SK-MEL-5 (cell line): ENCODE results near the gene TMEM222. TPM values are rescaled to one million over a fixed set of nuclear protein-coding genes. Genes with fewer than 3 reads are reported as not detected.
"Not testable (repeated sequence)": the region's sequence is repeated elsewhere in the genome, so short reads cannot be mapped to it uniquely, and the experiment has no call there.

Experiments used
- DNase-seq: peaks from one replicate; pipeline ENCODE4 v3.0.0-alpha.2; 2016; ENCODE audit warnings: low read depth, low spot score
- in situ Hi-C: cut with HindIII; loops from 2 replicates; pipeline ENCODE4 v1.10.0; 2016; ENCODE audit warnings: low sequenced_read_pairs, high pct_unique_total_duplicates, low pct_unique_long_range_greater_than_20kb
- small RNA-seq, 2 experiments: library from RNA; depleted of rRNA; stranded (forward); fragments of <200 nt; gene quantifications; one replicate each; pipeline ENCODE3, GENCODE V24; 2014
- total RNA-seq: library from RNA; depleted of rRNA; stranded (reverse); fragments of >200 nt; shearing (Covaris generic); gene quantifications from 2 replicates; pipeline ENCODE4 v1.2.3, GENCODE V29; 2014; rRNA removed

The TMEM222 gene
- total RNA-seq, 1 experiment from 2014 or later: 38.0 TPM

GRCh38 chr1:27381969-27382762, 60.2 kb downstream of the TMEM222 start:
- no peak for DNase-seq
- in situ Hi-C loops: no loop called here

GRCh38 chr1:27383039-27383605, 61.2 kb downstream of the TMEM222 start, which contains the start of gene CD164L2:
TSS of gene CD164L2 (minus strand) at chr1:27383333. CDS start at chr1:27383239, 94 bp downstream.
- no peak for DNase-seq
- in situ Hi-C loops: no loop called here

GRCh38 chr1:27383661-27384060, 61.7 kb downstream of the TMEM222 start:
- in situ Hi-C loops: no loop called here
- no peak for DNase-seq

- DNase-seq, in situ Hi-C loops: not testable (repeated sequence)
These were observed 62.8 kb downstream of the TMEM222 start for GRCh38 chr1:27384797-27385196.

Small RNA genes within 50 kb of the gene (small RNA-seq; reads per million reads assigned to genes)
- gene RNU6-48P: 0 reads per million in 2 experiments

Other genes with a start within 250 kb of the TMEM222 start
- gene SLC9A1, start 167.0 kb upstream of the TMEM222 start, total RNA-seq: 1.7 and 2.4 TPM in 2 replicates
- gene WDTC1, start 87.5 kb upstream of the TMEM222 start, total RNA-seq: 9.0 and 10.2 TPM in 2 replicates
- gene SYTL1, start 19.9 kb downstream of the TMEM222 start, total RNA-seq: not detected in 2 replicates
- gene MAP3K6, start 44.8 kb downstream of the TMEM222 start, total RNA-seq: 5.5 and 6.4 TPM in 2 replicates
- not detected in 2 replicates for gene FCN3, start 52.7 kb downstream of the TMEM222 start, total RNA-seq
- not detected in 2 replicates for gene CD164L2, start 61.2 kb downstream of the TMEM222 start, total RNA-seq
- gene GPR3, start 70.5 kb downstream of the TMEM222 start, total RNA-seq: 1.7 and 2.1 TPM in 2 replicates
- 9.7 and 11.0 TPM in 2 replicates for gene WASF2, start 168.0 kb downstream of the TMEM222 start, total RNA-seq